ENCODE results near the gene AKAP1.

DNA sequence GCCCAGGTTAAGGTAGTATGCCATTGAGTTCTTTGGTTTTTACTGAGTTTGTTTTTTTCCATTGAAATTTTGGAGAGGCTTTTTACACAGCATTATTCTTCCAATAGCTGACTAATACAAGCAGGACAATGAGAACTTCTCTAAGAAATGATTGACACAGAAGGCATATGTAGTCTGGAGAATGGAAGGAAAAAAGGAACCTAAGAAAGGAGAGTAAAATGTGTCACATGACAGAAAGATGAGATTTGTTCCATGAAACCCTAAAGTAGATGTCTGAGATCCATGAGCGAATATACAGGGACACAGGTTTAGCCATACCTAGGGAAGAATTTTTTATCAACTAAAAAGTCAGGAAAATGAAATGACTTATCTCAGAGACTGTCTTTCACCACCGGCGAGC, 80.7 kb downstream of the AKAP1 start:
- no peak for TF ChIP-seq SMC3 (IDR thresholded peaks at IDR 0.05; ENCODE audit: low read depth, low read length)
- TF ChIP-seq, protein P1, sequence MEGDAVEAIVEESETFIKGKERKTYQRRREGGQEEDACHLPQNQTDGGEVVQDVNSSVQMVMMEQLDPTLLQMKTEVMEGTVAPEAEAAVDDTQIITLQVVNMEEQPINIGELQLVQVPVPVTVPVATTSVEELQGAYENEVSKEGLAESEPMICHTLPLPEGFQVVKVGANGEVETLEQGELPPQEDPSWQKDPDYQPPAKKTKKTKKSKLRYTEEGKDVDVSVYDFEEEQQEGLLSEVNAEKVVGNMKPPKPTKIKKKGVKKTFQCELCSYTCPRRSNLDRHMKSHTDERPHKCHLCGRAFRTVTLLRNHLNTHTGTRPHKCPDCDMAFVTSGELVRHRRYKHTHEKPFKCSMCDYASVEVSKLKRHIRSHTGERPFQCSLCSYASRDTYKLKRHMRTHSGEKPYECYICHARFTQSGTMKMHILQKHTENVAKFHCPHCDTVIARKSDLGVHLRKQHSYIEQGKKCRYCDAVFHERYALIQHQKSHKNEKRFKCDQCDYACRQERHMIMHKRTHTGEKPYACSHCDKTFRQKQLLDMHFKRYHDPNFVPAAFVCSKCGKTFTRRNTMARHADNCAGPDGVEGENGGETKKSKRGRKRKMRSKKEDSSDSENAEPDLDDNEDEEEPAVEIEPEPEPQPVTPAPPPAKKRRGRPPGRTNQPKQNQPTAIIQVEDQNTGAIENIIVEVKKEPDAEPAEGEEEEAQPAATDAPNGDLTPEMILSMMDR (IDR thresholded peaks at IDR 0.05), result no peak
- no peak for TF ChIP-seq TCF12 (IDR thresholded peaks at IDR 0.05)

Data from SK-N-SH (cell line).